ENCODE measurements around the gene METTL9.
"Not testable (repeated sequence)": the region's sequence is repeated elsewhere in the genome, so short reads cannot be mapped to it uniquely, and the experiment has no call there.

The METTL9 gene

DNA sequence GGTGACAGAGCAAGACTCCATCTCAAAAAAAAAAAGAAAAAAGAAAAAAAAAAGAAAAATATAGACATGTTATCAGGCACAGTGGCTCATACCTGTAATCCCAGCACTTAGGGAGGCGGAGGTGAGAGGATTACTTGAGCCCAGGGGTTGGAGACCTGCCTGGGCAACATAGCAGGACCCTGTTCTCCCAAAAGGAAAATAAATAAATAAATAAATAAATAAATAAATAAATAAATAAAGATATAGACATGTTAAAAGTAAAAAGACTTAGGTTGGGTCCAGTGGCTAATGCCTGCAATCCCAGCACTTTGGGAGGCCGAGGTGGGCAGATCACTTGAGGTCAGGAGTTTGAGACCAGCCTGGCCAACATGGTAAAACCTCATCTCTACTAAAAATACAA lies 23.1 kb upstream of the METTL9 start:
- DNase-seq = not testable (repeated sequence)

DNA sequence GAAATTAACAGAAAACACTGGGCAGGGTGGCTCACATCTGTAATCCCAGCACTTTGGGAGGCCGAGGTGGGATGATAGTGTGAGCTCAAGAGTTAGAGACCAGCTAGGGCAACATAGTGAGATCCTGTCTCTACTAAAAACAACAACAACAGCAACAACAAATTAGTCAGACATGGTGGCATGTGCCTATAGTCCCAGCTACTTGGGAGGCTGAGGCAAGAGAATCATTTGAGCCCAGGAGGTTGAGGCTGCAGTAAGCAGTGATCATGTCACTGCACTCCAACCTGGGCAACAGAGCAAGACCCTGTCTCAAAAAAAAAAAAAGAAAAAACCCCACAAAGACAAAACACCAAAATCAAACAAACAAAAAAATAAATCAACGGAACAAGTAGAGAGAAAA lies 21.9 kb upstream of the METTL9 start:
- DNase-seq = not testable (repeated sequence)

DNA sequence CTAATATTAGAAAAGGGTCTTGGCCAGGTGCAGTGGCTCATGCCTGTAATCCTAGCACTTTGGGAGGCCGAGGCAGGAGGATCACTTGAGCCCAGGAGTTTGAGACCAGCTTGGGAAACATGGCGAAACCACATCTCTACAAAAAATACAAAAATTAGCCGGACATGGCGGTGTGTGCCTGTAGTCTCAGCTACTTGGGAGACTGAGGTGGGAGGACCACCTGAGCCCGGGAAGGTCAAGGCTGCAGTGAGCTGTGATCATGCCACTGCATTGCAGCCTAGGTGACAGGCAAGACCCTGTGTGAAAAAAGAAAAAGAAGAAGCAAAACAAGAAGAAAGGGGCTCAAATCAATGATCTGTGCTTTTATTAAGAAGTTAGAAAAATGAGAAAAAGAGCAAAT lies 21.1 kb upstream of the METTL9 start:
- not testable (repeated sequence) for DNase-seq

DNA sequence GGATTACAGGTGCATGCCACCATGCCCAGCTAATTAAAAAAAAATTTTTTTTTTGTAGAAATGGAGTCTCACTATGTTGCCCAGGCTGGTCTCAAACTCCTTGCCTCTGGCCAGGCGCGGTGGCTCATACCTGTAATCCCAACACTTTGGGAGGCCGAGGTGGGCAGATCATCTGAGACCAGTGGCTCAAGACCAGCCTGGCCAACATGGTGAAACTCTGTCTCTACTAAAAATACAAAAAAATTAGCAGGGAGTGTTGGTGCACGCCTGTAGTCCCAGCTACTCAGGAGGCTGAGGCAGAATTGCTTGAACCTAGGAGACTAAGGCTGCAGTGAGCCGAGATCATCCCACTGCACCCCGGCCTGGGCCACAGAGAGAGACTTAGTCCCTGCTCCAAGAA lies 19.2 kb upstream of the METTL9 start:
- not testable (repeated sequence) for DNase-seq

DNA sequence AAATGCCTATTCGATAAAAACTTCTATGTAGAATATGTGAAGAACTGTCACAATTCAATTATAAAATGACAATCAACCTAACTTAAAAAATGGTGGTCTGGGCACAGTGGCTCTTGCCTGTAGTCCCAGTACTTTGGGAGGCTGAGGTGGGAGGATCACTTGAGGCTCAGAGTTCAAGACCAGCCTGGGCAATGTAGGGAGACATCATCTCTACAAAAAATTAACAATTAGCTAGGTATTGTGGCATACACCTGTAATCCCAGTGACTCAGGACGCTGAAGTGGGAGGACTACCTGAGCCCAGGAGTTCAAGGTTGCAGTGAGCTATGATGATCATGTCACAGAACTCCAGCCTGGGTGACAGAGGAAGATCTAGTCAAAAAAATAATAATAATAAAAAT lies 18.6 kb upstream of the METTL9 start:
- no peak for DNase-seq

DNA sequence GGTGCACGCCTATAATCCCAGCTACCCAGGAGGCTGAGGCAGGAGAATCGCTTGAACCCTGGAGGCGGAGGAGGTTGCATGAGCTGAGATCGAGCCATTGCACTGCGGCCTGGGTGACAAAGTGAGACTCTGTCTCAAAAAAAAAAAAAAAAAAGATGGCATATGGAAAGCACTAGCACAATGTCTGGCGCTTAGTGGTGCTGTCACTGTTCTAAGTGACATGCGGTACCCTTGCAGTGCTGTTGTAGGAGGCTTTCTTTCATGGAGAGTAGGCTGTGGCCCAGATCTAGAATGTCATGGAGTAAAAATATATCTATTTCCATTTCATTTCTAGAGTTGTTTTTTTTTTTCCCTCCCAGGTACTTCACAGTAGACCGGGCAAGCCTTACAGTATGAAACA lies 14.6 kb upstream of the METTL9 start:
- DNase-seq = no peak

DNA sequence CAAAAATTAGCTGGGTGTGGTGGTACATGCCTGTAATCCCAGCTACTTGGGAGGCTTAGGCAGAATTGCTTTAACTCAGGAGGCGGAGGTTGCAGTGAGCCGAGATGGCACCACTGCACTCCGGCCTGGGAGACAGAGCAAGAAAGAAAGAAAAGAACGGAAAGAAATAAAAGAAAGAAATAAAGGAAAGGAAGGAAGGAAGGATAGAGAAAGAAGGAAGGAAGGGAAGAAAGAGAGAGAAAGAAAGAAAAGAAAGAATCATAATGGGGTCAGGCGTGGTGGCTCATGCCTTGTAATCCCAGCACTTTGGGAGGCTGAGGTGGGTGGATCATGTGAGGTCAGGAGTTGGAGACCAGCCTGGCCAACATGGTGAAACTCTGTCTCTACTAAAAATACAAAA lies 10.8 kb upstream of the METTL9 start:
- DNase-seq = not testable (repeated sequence)

DNA sequence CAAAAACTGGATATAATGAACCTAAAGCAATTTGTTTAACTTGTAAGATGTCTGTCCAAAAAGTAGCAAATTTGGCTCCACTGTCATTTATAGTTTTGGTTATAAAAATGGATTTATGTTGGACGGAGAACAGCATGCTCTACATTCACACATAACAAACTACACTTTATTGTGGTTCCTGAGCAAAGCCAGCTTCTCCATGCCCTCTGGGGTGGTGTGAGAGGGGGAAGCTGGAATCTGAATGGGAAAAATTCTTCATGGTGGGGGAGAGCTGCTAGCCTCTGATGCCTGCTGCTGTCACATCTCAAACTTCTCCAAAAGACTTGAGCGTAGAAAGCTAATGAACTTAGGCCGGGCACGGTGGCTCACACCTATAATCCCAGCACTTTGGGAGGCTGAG lies 9.8 kb upstream of the METTL9 start:
- DNase-seq = no peak

DNA sequence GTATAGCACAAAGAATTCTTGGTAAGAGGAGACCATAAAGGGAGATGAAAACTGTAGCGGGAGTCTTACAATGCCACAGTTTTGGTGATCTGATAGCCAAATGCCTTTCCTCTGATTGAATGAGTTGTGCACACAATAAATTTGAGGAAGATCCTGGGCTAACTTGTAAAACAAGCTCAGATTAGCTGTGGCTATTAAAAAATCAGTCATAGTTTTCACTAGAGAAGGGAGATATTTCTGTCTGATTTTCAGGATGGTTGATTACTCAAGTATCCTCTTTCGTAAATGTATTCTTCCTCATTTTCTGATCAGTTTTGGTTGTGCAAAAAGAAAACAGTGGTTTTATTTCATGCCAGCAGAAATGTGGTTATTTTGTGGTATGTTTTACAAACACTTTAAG lies 9.1 kb upstream of the METTL9 start:
- no peak for DNase-seq

DNA sequence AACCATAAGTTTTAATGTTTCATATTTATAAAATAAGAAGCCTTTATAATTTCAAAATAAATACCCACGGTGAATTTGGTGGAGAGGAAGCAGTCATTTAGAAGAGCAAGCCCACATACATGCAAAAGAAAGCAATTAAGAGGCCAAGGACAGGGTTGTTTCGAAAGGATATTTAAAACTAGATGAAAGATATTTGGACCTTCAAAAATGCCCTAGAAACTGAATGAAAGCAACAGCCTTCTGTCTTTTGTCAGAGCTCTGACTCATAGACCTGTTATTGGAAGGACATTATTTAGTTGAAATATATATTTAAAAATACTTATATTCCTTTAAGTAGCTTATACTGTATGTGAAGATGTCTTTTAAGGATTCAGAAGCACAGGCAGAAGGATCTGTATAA lies 8.6 kb upstream of the METTL9 start:
- no peak for DNase-seq

DNA sequence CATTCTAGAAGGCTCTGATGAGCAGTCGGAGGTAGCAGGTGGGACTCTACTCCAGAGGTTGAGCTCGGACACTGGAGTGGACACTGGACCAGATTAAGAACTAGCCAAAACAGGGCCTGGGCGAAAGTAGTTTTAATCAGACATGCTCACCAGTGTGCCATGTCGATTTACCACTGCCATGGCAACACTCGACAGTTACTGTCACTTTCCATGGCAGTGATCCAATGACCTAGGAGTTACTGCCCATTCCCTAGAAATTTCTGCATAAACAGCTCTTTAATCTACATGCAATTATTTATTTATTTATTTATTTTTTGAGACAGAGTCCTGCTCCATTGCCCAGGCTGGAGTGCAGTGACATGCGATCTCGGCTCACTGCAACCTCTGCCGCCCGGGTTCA lies 7.2 kb upstream of the METTL9 start:
- no peak for DNase-seq

DNA sequence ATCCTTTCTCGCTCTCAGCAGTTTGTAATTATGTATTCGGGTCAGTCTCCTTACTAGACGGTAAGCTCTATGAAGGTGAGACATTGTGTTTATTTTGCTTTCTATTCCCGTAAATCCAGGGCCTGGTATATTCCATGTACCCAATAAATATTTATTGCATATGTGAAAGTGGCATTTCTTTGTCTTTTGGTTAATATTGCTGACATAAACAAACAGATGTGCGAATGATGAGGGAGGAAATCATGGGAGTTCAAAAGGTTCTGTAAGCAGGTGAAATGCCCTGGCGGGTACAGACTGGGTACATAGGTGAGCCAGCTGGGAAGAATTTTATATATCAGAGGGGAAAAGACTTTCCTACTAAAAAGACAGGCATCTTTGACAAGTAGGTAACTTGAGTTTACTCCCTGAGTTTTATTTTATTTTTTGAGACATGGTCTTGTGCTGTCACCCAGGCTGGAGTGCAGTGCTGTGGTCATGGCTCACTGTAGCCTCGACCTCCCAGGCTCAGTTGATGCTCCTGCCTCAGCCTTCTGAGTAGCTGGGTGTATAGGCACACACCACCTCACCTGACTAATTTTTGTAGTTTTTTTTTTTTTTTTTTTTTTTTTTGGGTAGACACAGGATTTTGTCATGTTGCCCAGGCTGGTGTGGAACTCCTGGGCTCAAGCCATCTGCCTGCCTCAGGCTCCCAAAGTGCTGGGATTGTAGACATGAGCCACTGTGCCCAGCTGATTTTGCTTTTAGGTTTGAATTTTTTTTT lies 5.7 kb upstream of the METTL9 start:
- no peak for DNase-seq

DNA sequence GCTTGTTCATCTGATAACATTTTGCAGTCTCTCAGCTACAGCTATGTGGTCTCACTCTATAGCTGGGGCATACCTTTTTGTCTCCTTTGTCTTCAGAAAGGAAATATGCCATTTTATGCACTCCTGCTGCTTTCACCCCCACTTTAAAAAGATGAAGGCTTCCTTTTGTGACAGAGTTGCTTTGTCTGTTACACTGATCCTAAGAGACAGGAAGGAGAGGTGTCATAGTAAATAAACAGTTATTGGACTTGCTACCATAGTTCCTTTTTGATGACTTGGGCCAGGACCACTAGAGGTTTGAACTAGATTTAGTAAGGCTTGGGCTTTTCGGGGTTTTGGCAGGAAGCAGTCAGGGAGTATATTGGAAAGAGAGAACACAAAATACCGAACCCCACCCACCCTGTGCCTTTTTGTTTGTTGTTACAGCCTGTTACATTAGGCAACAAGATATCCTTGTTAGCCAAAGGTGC lies 1.8 kb upstream of the METTL9 start:
- DNase-seq = no peak

DNA sequence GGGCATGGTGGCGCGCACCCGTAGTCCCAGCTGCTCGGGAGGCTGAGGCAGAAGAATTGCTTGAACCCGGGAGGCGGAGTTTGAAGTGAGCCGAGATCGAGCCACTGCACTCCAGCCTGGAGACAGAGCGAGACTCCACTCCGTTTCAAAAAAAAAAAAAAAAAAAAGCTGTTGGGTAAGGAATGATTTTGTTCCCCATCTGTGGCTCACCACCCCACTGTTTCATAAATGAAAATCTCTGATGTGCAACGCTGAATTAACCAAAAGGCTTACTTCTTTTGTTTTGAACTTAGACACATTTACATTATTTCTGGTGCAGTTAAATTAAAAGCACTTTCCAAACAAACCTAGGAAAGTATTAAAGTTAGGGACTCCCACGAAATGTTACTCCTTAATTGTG lies 1.2 kb upstream of the METTL9 start:
- DNase-seq = no peak

DNA sequence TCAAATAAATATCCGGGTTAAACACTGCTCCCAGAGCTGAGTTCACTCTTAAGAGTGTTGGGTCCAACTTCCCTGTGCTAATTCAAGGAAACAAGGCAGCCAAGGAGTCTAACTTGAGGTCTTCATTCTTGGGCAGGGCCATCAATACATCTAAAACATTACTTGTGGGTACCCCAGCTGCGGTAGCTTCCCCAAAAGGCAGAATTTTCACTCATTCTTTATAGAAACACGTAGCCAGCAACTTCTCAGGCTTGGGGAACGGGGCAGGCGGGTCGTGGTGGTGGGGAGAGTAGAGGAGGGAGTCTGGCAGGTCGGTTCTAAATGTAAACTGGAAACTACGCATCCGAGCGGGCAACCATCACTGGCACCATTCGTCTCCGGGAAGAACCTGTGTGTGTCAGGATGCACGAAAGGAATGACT lies 666 bp upstream of the METTL9 start:
- DNase-seq = no peak

DNA sequence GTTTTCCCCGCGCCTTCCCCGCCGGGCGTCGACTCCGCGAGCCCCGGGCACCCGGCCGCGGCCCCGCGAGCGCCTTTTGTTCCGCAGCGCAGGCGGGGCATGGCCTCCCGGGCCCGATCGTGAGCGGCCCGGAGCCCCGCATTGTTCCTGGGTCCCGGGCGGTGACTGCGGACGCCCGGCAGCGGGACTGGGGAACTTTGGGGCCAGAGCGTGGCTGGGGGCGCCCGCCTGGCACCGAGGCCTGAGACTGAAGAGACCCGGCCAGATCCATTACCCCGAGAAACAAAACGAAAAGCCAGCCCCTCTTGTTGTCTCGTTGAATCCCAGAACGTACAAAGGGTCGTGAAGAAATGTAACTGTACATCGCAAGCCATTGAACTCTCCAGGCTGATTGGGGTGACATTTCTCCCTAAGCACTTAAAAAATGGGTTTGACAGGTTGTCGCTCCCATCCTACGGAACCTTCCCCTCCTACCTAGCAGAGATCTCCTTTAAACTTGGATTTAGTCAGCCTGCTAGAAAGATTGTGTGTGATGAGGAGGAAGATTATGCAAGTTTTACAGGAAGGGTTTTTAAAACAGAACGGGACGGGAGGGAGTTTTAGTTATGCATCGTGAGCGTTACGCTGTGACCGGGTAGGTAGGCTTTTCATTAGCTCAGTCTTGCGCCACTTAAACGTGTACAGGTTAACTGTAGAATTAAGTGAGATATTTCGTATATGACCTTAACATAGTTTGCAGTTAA lies 825 bp downstream of the METTL9 start:
- no peak for DNase-seq

DNA sequence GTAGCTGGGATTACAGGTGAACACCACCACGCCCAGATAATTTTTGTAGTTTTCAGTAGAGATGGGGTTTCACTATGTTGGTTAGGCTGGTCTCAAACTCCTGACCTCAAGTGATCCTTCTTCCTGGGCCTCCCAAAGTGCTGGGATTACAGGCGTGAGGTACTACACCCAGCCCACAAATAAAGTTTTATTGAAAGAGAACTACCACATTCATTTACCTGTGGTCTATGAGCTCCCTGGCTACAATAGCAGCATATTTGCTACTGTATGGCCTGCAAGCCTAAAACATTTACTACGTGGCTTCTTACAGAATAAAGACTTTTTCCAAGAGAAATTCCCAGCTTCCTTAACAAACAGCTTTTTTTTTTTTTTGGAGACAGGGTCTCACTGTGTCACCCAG lies 3.4 kb downstream of the METTL9 start:
- DNase-seq = no peak

DNA sequence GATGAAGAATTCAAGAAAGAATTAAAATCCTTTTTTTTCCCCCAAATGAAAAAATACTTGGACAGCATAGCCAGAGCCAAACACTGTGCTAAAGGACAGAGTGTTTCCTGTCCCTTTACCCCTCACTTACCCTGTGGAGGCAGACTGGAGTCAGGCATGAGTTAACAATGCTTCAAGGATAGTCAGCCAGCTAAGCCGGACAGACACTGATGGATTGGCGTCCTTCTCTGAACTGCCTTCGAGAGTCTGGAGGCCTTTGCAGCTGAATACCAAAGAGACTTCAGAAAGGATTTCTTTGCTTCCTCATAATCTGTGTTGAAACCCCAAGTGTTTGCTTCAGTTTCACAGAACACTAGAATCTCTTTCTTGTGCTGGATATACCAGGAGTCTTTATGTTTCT lies 4.6 kb downstream of the METTL9 start:
- DNase-seq = no peak

DNA sequence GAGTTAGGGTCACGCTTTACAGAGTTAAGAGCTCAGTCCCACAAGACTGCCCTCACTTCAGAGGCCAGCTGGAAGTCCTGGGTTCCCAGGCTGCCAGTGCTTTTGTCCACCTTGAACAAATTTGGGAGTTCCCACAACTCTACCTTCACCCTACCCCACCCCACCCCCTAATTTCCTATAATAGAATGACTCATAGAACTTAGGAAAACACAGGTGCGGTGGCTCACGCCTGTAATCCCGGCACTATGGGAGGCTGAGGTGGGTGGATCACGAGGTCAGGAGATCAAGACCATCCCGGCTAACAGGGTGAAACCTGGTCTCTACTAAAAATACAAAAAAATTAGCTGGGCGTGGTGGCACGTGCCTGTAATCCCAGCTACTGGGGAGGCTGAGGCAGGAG lies 6.5 kb downstream of the METTL9 start:
- not testable (repeated sequence) for DNase-seq

DNA sequence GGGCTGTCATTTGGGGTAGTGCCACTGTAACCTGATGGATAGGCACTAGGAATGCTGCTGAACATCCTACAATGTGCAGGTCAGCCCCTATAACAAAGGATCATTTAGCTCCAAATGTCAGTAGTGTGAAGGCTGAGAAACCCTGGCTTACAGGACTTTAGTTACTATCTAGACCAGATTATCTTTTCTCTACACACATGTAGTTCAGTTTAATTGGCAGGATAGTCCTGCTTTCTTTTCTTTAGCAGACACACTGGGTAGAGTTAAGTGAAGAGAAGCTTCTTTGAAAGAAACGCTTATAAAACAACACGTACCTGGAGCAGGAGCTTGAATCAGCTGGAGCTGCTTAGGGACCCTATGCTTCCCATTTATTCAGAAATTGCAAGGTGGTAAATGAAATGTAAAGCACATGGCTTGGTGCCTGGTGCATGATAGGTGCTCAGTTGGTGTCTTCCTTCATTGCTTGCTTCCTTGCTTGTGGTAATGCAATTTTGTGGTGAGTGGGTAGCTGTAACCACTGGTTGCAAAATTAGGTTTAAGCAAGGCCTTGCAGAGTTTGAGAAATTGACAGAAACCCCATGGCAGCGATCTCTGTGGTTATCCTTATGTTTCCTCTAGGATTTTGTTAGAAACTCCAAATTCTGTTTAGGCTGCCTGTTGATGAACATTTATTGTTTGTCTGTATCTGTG lies 9.4 kb downstream of the METTL9 start:
- DNase-seq = no peak

DNA sequence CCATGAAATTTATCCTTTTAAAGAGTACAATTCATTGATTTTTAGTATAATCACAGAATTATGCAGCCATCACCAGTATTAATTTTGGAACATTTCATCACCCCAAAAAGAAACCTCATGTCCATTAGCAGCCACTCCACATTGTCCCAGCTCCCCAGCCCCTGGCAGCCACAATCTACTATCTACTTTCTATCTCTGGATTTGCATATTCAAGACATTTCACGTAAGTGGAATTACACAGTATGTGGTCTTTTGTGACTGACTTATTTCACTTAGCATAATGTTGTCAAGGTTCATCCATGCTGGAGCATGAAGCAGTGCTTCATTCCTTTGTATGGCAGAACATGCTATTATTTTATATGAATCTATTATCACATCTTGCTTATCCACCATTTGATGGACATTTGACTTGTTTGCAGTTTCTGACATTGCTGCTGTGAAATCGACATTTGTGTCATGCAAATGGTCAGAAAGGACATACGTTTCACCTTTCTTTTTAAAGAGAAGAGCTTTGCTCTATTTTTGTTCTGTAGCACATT lies 10.7 kb downstream of the METTL9 start:
- no peak for DNase-seq

DNA sequence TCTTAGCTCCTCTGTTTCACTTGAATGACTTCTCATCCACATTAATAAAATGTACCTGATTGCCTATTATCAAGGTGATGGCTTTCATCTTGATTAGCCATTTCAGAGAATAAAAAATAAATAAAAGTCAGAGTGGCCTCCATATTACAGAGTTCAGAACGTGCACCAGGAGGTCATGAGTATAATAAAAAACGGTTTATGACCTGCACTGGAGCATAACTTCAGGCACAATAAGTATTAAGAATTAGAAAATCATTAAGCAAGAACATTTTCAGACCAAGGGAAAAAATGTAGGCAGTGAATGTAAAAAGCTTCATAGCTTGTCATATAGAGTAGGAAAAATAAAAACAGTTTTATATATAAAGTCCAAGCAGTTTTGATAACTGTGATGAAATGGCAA lies 11.4 kb downstream of the METTL9 start:
- no peak for DNase-seq

DNA sequence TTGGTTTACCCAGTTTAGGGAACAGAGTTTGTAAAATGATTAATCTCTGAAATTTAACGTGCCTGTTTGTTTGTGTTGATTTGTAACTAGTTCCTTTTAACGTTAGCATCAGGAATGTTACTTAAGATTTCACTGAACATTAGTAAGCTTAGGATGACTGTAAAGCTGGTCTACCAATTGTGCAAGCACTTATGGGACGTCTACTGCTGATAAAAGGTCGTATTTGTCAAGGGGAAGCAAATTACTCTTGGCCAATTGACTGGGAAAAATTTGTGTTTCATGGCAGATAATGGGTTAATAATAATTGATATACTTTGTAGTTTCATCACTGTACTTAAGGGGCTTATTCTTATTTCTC lies 11.8 kb downstream of the METTL9 start:
- DNase-seq = no peak
